ACC112 (cell line): ENCODE results near the gene PANX3.

Experiments used
- H2AFZ ChIP-seq: fragments of 200-600 bp; sonication (generic); one replicate; pipeline ENCODE4 v1.6.0; 2017; ENCODE audit warnings: antibody characterized with exemption, low read length; ENCODE audit not compliant: unreplicated experiment
- H3K27ac ChIP-seq: fragments of 200-600 bp; sonication (generic); 2 replicates; pipeline ENCODE4 v1.5.1; 2014; ENCODE audit warnings: low read depth, mild to moderate bottlenecking, antibody characterized with exemption, low read length, moderate library complexity
- H3K27me3 ChIP-seq: fragments of 200-600 bp; sonication (generic); 2 replicates; pipeline ENCODE4 v1.6.1; 2014; ENCODE audit warnings: mild to moderate bottlenecking, antibody characterized with exemption, low read length, moderate library complexity, mixed read lengths; ENCODE audit not compliant: insufficient read depth
- H3K36me3 ChIP-seq: fragments of 200-600 bp; sonication (generic); 2 replicates; pipeline ENCODE4 v1.6.1; 2016; ENCODE audit warnings: mild to moderate bottlenecking, antibody characterized with exemption, low read length, moderate library complexity, mixed read lengths; ENCODE audit not compliant: insufficient read depth
- H3K4me1 ChIP-seq: fragments of 200-600 bp; sonication (generic); one replicate; pipeline ENCODE4 v1.6.1; 2016; ENCODE audit warnings: low read length, mixed read lengths; ENCODE audit not compliant: insufficient read depth, unreplicated experiment, control insufficient read depth
- H3K4me3 ChIP-seq: fragments of 200-600 bp; sonication (generic); 2 replicates; pipeline ENCODE4 v1.5.1; 2014; ENCODE audit warnings: mild to moderate bottlenecking, low read depth, low read length
- H3K79me2 ChIP-seq: fragments of 200-600 bp; sonication (generic); one replicate; pipeline ENCODE4 v1.6.0; 2016; ENCODE audit warnings: low read length; ENCODE audit not compliant: control insufficient read depth, unreplicated experiment, insufficient read depth

The PANX3 gene, protein sequence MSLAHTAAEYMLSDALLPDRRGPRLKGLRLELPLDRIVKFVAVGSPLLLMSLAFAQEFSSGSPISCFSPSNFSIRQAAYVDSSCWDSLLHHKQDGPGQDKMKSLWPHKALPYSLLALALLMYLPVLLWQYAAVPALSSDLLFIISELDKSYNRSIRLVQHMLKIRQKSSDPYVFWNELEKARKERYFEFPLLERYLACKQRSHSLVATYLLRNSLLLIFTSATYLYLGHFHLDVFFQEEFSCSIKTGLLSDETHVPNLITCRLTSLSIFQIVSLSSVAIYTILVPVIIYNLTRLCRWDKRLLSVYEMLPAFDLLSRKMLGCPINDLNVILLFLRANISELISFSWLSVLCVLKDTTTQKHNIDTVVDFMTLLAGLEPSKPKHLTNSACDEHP

DNA sequence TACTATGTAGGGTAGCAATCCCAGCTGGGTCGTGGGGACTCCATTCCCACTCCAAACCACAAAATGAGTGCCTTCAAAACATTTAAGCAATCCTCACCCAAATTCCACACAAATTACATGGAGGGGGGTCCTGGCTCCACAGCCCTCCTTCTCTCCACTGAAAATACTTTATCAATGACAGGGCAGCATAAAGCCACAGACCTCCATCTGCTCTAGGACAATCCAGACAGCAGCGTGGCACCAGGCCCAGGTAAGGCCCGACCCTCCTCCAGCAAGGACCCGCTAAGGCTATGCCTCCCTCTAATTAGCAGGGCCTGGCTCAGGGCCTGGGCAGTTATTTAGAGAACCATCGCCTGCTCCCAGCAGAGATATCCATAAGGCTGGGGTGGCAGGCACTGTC is at the start of gene PANX3:
Gene PANX3 (plus strand): TSS at position 365 of the 400 bp plus-strand sequence. CDS start 129 bp downstream, outside the sequence.
- no peak within 1 kb of the TSS for H3K27ac ChIP-seq
- no peaks in the 10 kb centered on the region for H3K4me1 ChIP-seq
- no peaks in the 10 kb centered on the region for H3K36me3 ChIP-seq
- no peaks in the 10 kb centered on the region for H3K79me2 ChIP-seq
- no peak within 1 kb of the TSS for H3K4me3 ChIP-seq
- H2AFZ ChIP-seq: no peak within 1 kb of the TSS
- peaks cover 28% of the 10 kb centered on the region for H3K27me3 ChIP-seq

DNA sequence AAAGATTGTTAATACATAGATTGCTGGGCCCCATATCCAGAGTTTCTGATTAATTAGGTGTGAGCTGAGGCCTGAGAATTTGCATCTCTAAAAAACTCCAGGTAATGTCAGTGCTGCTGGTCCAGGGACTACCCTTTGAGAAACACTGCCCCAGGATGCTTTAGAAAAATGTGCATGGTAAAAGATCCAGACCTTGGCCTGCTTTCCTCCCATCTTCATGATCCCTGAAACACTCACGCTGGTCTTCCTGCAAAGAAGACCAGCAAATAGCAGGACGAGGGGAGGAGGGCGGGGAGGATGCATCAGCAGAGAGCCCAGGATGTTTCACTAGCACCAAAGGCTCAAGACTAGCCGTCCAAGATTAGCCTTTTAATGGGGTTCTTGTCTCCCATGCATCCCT is 41.5 kb upstream of the PANX3 start, which contains the start of gene OR8A1:
Gene OR8A1 (plus strand): TSS at position 301 of the 400 bp plus-strand sequence. CDS start 123 bp downstream, outside the sequence.
- no peak within 1 kb of the TSS for H3K4me3 ChIP-seq
- H3K36me3 ChIP-seq: no peaks in the 10 kb centered on the region
- H3K27me3 ChIP-seq: peaks cover 78% of the 10 kb centered on the region
- no peak within 1 kb of the TSS for H2AFZ ChIP-seq
- H3K27ac ChIP-seq: no peak within 1 kb of the TSS
- H3K79me2 ChIP-seq: no peaks in the 10 kb centered on the region
- H3K4me1 ChIP-seq: no peaks in the 10 kb centered on the region

DNA sequence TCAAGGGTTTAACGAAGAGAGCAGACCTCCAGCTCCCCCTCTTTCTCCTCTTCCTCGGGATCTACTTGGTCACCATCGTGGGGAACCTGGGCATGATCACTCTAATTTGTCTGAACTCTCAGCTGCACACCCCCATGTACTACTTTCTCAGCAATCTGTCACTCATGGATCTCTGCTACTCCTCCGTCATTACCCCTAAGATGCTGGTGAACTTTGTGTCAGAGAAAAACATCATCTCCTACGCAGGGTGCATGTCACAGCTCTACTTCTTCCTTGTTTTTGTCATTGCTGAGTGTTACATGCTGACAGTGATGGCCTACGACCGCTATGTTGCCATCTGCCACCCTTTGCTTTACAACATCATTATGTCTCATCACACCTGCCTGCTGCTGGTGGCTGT is 41.1 kb upstream of the PANX3 start:
- Histone ChIP-seq H3K36me3 (no peaks in the 10 kb centered on the region), H3K79me2 (no peaks in the 10 kb centered on the region), H3K27me3 (peaks cover 80% of the 10 kb centered on the region), H3K27ac (no peak overlapping the region), H3K4me3 (no peak overlapping the region), H2AFZ (no peak overlapping the region), H3K4me1 (no peaks in the 10 kb centered on the region)

DNA sequence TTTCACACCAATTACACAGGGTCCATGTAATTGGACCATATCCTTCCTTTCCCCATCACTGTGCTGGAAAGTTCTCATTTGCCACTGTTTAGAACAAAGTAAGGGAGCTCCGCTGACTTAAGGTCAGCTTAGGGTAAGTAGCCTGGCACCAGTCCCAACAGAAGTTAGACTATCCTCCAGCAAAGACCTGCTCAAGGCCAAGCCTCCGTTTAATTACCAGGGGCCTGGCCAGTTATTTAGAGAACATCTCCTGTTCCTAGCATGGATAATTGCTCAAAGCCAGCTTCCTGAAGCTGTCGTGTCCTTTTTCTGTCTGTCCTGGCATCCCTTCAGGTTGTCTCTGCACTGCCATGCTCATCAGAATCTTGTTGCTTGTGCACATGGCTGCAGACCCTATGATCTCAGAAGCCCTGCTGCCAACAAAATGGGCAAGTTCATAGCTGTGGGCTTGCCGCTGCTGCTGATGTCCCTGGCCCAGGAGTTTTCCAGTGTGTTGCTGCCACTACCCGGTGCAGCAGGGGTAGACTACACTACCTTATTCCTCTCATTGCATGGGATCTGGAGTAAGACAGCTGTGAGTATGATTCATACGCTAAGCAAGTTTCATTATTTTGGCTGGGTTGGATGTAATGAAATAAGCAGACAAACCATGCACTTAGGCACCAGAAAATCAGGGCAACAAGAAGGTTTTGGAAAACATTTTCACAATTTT is 33.4 kb upstream of the PANX3 start:
- Histone ChIP-seq H3K79me2 (no peaks in the 10 kb centered on the region), H3K4me3 (no peak overlapping the region), H3K4me1 (no peaks in the 10 kb centered on the region), H3K36me3 (no peaks in the 10 kb centered on the region), H3K27me3 (peaks cover 58% of the 10 kb centered on the region), H2AFZ (no peak overlapping the region), H3K27ac (no peak overlapping the region)

DNA sequence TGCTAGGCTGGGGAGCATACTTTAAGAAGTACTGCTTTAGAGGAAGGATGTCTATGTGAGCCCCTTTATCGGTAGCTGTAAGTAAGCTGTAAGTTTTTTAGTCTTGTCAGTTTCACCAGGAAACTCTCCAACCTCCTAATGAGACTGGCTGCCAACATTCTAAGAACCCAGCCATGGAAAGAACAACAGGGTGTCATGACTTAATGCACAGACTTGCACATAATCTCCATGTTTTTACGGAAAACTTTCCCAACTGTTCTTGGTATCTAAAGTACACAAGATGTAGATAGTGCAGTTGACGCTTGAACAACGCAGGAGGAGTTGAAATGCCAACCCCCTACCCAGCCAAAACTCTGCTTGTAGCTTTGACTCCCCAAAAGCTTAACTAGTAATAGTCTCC is 32.5 kb upstream of the PANX3 start:
- Histone ChIP-seq H3K36me3 (no peaks in the 10 kb centered on the region), H3K4me3 (no peak overlapping the region), H3K27me3 (peaks cover 64% of the 10 kb centered on the region), H2AFZ (no peak overlapping the region), H3K79me2 (no peaks in the 10 kb centered on the region), H3K27ac (no peak overlapping the region), H3K4me1 (no peaks in the 10 kb centered on the region)

DNA sequence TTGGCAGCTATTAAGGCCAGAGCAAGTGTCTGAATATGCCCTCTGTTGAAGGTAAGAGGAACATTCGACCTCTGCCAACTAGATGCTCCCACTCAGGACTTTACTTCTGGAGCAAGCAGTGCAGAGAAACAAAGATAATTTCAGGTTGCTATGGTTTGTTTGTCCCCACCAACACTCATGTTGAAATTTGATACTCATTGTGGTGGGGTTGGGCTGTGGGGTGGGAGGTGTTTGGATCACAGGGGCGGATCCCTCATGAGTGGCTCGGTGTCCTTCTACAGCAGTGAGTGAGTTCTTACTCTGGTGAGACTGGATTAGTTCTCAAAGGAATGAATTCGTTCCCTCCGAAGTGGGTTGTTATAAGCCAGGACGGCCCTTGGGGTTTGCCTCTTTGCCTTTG is 29.4 kb upstream of the PANX3 start:
- Histone ChIP-seq H2AFZ (no peak overlapping the region), H3K4me1 (no peaks in the 10 kb centered on the region), H3K79me2 (no peaks in the 10 kb centered on the region), H3K36me3 (no peaks in the 10 kb centered on the region), H3K4me3 (no peak overlapping the region), H3K27ac (no peak overlapping the region), H3K27me3 (peaks cover 44% of the 10 kb centered on the region)

DNA sequence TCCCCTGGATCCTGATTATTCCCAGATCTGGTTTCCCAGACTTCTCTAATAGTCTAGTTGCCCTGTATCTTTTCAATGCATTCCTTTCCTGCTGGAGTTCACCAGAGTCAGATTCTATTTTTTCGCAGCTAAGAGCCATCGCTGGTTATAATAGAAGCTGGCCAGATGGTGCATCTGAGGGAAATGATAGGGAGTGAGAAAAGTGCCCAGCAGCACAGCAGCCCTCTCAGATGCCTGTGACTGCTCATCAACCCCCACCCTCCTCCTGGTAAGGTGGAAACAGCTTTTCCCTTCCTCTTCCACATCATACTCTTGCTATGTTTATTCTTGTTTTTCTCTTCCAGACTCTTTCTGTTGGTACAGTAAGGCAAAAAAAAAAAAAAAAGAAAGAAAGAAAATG is 28.7 kb upstream of the PANX3 start:
- Histone ChIP-seq H3K27ac (no peak overlapping the region), H3K27me3 (peaks cover 40% of the 10 kb centered on the region), H3K79me2 (no peaks in the 10 kb centered on the region), H2AFZ (no peak overlapping the region), H3K36me3 (no peaks in the 10 kb centered on the region), H3K4me1 (no peaks in the 10 kb centered on the region), H3K4me3 (no peak overlapping the region)

DNA sequence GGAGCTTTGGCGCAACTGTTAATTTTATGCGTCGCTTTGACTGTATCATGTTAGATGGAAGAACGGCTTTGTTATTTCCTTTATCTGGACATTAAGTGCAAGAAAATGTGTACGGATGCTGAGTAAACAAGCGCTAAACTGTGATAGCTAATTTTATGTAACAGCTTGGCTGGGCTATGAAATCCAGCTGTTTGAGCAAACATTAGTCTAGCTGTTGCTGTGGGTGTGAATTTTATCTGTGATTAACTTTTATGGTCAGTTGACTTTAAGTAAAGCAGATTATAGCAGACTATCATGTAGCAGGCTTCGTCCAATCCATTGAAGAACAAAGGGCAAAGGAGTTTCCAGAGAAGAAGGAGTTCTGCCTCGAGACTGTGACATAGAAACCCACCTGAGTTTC is 27.4 kb upstream of the PANX3 start:
- H3K4me1 ChIP-seq: no peaks in the 10 kb centered on the region
- no peaks in the 10 kb centered on the region for H3K79me2 ChIP-seq
- H3K4me3 ChIP-seq: no peak overlapping the region
- H2AFZ ChIP-seq: no peak overlapping the region
- no peaks in the 10 kb centered on the region for H3K36me3 ChIP-seq
- no peak overlapping the region for H3K27ac ChIP-seq
- peaks cover 40% of the 10 kb centered on the region for H3K27me3 ChIP-seq

DNA sequence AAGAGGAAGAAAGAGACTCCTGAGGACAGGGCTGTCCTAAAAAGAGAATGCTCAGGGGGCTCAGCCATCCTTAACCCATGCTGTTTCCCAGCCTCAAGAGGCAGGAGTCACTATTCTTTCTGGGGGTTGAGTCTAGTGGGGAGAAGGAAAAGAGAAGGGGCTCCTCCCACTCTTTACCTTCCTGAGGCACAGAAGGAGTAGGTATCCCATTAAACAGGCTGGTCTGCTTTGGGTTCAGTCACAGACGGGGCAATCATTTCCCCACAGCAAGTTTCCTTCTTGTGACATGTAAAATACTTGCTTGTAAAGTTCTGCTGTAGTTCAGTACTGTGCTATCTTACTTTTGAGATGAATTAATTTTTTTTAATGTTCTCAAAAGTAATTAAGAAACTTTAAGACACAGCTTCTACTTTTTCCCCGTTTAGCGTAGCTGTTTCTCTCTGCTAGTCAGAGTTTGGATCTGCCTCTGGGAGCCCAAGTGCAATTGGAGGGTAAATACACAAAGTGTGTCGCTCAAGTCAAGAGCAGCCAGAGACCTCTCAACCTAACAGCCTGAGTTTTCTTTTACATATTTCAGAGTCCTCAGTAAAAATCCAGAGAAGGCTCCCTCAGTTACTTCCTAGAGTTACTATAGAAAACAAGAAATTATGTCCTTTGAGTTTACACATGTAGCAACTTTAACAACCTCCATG is 26.4 kb upstream of the PANX3 start:
- Histone ChIP-seq H2AFZ (no peak overlapping the region), H3K36me3 (no peaks in the 10 kb centered on the region), H3K27ac (no peak overlapping the region), H3K27me3 (peaks cover 43% of the 10 kb centered on the region), H3K4me3 (no peak overlapping the region), H3K79me2 (no peaks in the 10 kb centered on the region), H3K4me1 (no peaks in the 10 kb centered on the region)

DNA sequence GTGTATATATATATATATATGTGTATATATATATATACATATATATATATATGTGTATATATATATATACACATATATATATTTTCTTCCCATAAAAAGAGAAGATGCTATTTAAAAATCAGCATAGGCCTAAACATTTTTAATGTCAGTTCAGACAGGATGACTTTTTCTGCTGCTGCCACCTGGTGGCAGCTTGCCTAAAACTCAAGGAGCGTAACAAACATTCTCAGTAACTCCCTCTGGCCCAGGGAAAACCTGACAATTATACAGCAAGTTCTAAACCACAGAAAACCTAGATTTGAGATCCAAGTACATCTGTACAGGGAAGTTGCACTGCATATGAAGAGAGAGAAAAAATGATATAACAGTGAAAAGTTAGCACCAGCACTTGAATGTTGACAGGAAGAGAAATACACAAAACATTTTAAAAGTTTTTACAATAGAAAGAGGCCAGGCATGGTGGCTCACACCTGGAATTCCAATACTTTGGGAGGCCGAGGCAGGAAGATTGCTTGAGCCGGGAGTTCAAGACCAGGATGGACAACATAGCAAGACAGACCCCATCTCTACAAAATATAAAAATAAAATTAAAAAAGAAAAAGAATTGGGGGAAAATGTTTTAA is 24.9 kb upstream of the PANX3 start:
- no peak overlapping the region for H3K4me3 ChIP-seq
- no peak overlapping the region for H2AFZ ChIP-seq
- H3K4me1 ChIP-seq: no peaks in the 10 kb centered on the region
- peaks cover 49% of the 10 kb centered on the region for H3K27me3 ChIP-seq
- H3K36me3 ChIP-seq: no peaks in the 10 kb centered on the region
- H3K27ac ChIP-seq: no peak overlapping the region
- no peaks in the 10 kb centered on the region for H3K79me2 ChIP-seq
